Activated CD4-positive, alpha-beta memory T cell treated with anti-CD3 and anti-CD28 coated beads, Interleukin-2, amount 10 ng/mL, durations not matched to agents 7 days and 5 days (primary cell): ENCODE measurements around the gene ICAM1. TPM values are rescaled to one million over a fixed set of nuclear protein-coding genes. Genes with fewer than 3 reads are reported as not detected.
"Not testable (repeated sequence)": the region's sequence is repeated elsewhere in the genome, so short reads cannot be mapped to it uniquely, and the experiment has no call there.

Source experiments
- CTCF ChIA-PET: fragments of 350-600 bp; sonication (Branson Sonifier 250); formaldehyde crosslinking; loops from one replicate; lab custom pipeline; 2021; ENCODE audit warnings: antibody characterized with exemption, inconsistent platforms; lab: Charles Lee
- POLR2A ChIA-PET: fragments of 350-600 bp; sonication (Branson Sonifier 250); formaldehyde crosslinking; loops from one replicate; lab custom pipeline; 2021; ENCODE audit warnings: antibody characterized with exemption; lab: Charles Lee
- DNase-seq: peaks from one replicate; pipeline ENCODE4 v3.0.0-alpha.2; 2020
- H3K27ac Mint-ChIP-seq: one replicate; pipeline ENCODE4 v1.8.0; 2021; ENCODE audit warnings: mild to moderate bottlenecking, mixed read lengths
- H3K27me3 Mint-ChIP-seq: one replicate; pipeline ENCODE4 v1.8.0; 2021; ENCODE audit warnings: mixed read lengths
- H3K36me3 Mint-ChIP-seq: one replicate; pipeline ENCODE4 v1.8.0; 2021; ENCODE audit warnings: low read depth, mixed read lengths
- H3K4me1 Mint-ChIP-seq: one replicate; pipeline ENCODE4 v1.8.0; 2021; ENCODE audit warnings: mixed read lengths
- H3K4me3 Mint-ChIP-seq: one replicate; pipeline ENCODE4 v1.8.0; 2021; ENCODE audit warnings: mild to moderate bottlenecking, mixed read lengths
- H3K9me3 Mint-ChIP-seq: one replicate; pipeline ENCODE4 v1.8.0; 2021; ENCODE audit warnings: mixed read lengths
- total RNA-seq, 2 experiments: library from RNA; stranded (reverse); gene quantifications; one replicate each; pipeline ENCODE4 v1.2.3, GENCODE V29; 2021

The ICAM1 gene
- total RNA-seq, 2 experiments from 2014 or later = 23.8 to 24.3 TPM

DNA sequence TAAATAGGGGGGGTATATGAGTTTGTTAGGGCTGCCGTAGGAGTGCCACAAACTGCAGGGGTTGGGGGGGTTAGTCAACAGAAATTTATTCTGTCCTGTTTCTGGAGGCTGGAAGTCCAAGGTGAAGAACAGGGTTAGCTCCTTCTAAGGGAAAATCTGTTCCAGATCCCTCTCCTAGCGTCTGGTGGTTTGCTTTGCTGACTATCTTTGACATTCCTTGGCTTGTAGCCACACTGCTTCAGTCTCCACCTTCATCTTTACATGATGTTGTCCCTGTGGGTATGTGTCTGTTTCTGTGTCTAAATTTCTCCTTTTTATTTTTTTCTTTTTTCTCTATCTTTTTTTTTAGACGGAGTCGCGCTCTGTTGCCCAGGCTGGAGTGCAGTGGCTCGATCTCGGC lies 8.1 kb upstream of the ICAM1 start:
- Mint-ChIP-seq H3K36me3 (peaks cover 10% of the 10 kb centered on the region), H3K4me1 (peaks cover 27% of the 10 kb centered on the region), H3K9me3 (no peaks in the 10 kb centered on the region), H3K27me3 (no peaks in the 10 kb centered on the region), H3K27ac (no peak overlapping the region), H3K4me3 (no peak overlapping the region)
- CTCF ChIA-PET = interaction anchor here (0.6 kb wide), 1 partner anchor 201 kb away, joined by 3 read pairs; no protein-coding TSS in a partner anchor
- POLR2A ChIA-PET = no interaction called here
- DNase-seq = no peak

DNA sequence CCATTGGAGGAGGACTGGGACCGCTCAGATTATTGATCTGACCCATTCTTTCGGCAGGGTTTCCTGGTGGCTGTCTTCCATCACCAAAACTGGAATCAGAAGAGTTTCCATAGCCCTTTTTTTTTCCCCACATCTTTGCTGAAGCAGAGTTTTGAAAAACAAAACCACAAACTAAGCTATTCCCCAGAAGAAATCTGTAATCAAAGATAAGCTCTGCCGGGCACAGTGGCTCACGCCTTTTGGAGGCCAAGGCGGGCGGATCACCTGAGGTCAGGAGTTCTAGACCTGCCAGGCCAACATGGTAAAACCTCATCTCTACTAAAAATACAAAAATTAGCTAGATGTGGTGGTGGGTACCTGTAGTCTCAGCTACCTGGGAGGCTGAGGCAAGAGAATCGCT lies 4.2 kb upstream of the ICAM1 start:
- ChIA-PET POLR2A (no interaction called here), CTCF (interaction anchor here (1.7 to 10.1 kb wide), 2 partner anchors 8 to 123 kb away, joined by 4 to 238 read pairs; no protein-coding TSS in a partner anchor)
- Mint-ChIP-seq H3K4me1 (peaks cover 27% of the 10 kb centered on the region), H3K4me3 (no peak overlapping the region), H3K27me3 (peaks cover 1% of the 10 kb centered on the region), H3K9me3 (no peaks in the 10 kb centered on the region), H3K27ac (no peak overlapping the region), H3K36me3 (peaks cover 3% of the 10 kb centered on the region)
- no peak for DNase-seq

DNA sequence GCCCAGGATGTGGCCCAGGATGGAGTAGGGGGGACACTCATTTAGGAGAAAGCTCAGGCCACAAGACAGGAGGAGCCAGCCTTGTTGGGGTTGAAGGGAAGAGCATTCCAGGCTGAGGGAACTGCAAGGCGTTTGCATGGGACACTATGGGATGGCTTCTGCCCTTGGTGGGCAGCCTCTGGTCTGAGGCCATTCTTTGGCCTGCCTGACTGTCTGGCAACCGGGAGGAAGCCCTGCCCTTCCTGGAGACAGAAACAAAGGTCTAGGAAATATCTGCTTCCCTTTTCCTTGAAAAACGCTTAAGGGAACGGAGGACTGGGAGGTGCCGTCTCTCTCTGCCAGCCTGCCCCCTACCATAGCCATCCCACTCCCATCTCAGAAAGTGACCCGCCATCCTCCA lies 2.8 kb upstream of the ICAM1 start:
- Mint-ChIP-seq H3K4me1 (peaks cover 39% of the 10 kb centered on the region), H3K36me3 (peaks cover 7% of the 10 kb centered on the region), H3K27me3 (peaks cover 1% of the 10 kb centered on the region), H3K9me3 (no peaks in the 10 kb centered on the region), H3K27ac (no peak overlapping the region), H3K4me3 (no peak overlapping the region)
- POLR2A ChIA-PET = interaction anchor here (1.4 to 4.3 kb wide), 3 partner anchors 9 to 123 kb away, joined by 5 to 46 read pairs (median 15); partner anchors contain the start of gene TYK2
- DNase-seq = no peak
- CTCF ChIA-PET = interaction anchor here (1.7 to 10.1 kb wide), 5 partner anchors 8 to 133 kb away, joined by 4 to 238 read pairs (median 10); no protein-coding TSS in a partner anchor

DNA sequence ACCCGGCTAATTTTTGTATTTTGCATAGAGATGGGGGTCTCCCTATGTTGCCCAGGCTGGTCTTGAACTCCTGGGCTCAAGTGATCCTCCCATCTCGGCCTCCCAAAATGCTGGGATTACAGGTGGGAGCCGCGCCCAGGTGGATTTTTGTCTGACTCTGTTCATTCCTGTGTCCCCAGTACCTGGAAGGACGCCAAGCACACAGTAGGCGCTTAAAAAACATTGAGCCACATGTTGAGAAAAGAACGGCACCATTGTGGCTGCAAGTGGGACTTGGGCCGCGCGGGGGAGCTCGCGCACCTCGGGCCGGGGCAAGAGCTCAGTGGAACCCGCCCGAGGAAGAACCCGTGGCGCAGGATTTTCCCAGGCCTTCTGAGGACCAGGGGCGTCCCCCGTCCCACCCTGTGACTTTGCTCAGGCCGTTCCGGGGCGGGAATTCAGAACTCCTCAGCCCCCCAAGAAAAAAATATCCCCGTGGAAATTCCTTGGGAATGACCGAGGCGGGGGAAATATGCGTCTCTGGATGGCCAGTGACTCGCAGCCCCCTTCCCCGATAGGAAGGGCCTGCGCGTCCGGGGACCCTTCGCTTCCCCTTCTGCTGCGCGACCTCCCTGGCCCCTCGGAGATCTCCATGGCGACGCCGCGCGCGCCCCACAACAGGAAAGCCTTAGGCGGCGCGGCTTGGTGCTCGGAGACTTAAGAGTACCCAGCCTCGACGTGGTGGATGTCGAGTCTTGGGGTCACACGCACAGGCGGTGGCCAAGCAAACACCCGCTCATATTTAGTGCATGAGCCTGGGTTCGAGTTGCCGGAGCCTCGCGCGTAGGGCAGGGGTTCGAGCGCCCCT lies 1.4 kb upstream of the ICAM1 start:
- Mint-ChIP-seq H3K36me3 (peaks cover 12% of the 10 kb centered on the region), H3K27ac (peak overlapping the region; percentile 93), H3K27me3 (peaks cover 1% of the 10 kb centered on the region), H3K4me1 (peaks cover 45% of the 10 kb centered on the region), H3K9me3 (no peaks in the 10 kb centered on the region), H3K4me3 (peak overlapping the region; percentile 83)
- ChIA-PET POLR2A (interaction anchor here (0.6 to 4.3 kb wide), 32 partner anchors 8 to 298 kb away, joined by 3 to 105 read pairs (median 8); partner anchors contain the start of genes CDC37, DNMT1, ICAM4 and ICAM5), CTCF (interaction anchor here (0.7 to 10.1 kb wide), 31 partner anchors 9 to 167 kb away, joined by 3 to 238 read pairs (median 6); partner anchors contain the start of genes CDC37, FDX2, ICAM4 and ICAM5)
- DNase-seq = peak; percentile 91

DNA sequence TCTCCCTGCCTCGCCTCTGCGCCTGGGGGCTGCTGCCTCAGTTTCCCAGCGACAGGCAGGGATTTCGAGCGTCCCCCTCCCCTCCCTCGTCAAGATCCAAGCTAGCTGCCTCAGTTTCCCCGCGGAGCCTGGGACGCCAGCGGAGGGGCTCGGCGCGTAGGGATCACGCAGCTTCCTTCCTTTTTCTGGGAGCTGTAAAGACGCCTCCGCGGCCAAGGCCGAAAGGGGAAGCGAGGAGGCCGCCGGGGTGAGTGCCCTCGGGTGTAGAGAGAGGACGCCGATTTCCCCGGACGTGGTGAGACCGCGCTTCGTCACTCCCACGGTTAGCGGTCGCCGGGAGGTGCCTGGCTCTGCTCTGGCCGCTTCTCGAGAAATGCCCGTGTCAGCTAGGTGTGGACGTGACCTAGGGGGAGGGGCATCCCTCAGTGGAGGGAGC lies 722 bp upstream of the ICAM1 start:
- Mint-ChIP-seq H3K9me3 (no peaks in the 10 kb centered on the region), H3K27ac (peak overlapping the region; percentile 93), H3K36me3 (peaks cover 16% of the 10 kb centered on the region), H3K27me3 (peaks cover 1% of the 10 kb centered on the region), H3K4me3 (peak overlapping the region; percentile 83), H3K4me1 (peaks cover 50% of the 10 kb centered on the region)
- ChIA-PET CTCF (interaction anchor here (0.6 to 10.1 kb wide), 28 partner anchors 10 to 338 kb away, joined by 3 to 238 read pairs (median 6); partner anchors contain the start of genes CDC37, ICAM4, ICAM5 and RAVER1), POLR2A (interaction anchor here (0.7 to 4.3 kb wide), 36 partner anchors 9 to 298 kb away, joined by 3 to 105 read pairs (median 8); partner anchors contain the start of genes CDC37, DNMT1, ICAM4 and ICAM5)
- peak; percentile 90 for DNase-seq

DNA sequence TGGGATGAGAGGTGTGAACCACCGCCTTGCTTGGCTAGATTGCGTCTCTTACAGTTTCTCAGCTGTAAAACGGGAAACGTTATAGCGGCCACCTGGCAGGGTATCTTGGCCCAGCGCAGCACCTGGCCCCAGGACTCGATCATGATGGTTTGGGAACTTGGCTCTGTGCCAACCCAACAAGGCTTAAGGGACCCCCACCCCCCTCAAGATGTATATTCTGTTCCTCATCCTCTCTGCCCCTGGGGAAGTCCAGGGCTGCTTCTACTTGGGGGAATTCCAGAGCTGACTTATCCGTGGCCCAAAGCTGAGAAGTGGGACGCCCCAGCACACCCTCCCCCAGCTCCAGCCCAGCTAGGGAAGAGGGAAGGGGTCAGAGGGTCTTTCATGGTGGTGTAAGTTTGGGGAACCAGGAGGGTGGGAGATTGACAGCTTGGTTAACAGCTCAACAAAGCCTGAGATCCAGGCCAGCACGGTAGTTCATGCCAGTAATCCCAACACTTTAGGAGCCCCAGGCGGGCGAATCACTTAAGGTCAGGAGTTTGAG lies 695 bp downstream of the ICAM1 start:
- peaks cover 19% of the 10 kb centered on the region for H3K36me3 Mint-ChIP-seq
- peak; percentile 26 for DNase-seq
- peak overlapping the region; percentile 83 for H3K4me3 Mint-ChIP-seq
- CTCF ChIA-PET = interaction anchor here (0.5 to 10.1 kb wide), 26 partner anchors 9 to 298 kb away, joined by 3 to 238 read pairs (median 6); partner anchors contain the start of genes CDC37, ICAM4, ICAM5 and RAVER1
- peaks cover 1% of the 10 kb centered on the region for H3K27me3 Mint-ChIP-seq
- no peaks in the 10 kb centered on the region for H3K9me3 Mint-ChIP-seq
- POLR2A ChIA-PET = interaction anchor here (0.6 to 4.3 kb wide), 29 partner anchors 8 to 296 kb away, joined by 3 to 105 read pairs (median 8); partner anchors contain the start of genes CDC37, DNMT1, ICAM4 and ICAM5
- H3K27ac Mint-ChIP-seq = peak overlapping the region; percentile 93
- peaks cover 51% of the 10 kb centered on the region for H3K4me1 Mint-ChIP-seq

DNA sequence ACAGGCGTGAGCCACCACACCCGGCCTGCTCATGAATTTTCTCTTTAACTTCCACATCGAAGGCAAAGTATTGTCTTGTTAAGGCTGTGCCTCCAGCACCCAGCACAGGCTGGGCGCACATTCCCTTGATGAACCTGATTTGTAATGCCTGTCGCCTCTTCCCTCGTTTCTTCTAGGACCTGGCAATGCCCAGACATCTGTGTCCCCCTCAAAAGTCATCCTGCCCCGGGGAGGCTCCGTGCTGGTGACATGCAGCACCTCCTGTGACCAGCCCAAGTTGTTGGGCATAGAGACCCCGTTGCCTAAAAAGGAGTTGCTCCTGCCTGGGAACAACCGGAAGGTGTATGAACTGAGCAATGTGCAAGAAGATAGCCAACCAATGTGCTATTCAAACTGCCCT lies 3.7 kb downstream of the ICAM1 start:
- Mint-ChIP-seq H3K36me3 (peaks cover 29% of the 10 kb centered on the region), H3K4me3 (no peak overlapping the region), H3K4me1 (peaks cover 51% of the 10 kb centered on the region), H3K27me3 (no peaks in the 10 kb centered on the region), H3K27ac (peak overlapping the region; percentile 7), H3K9me3 (no peaks in the 10 kb centered on the region)
- ChIA-PET POLR2A (interaction anchor here (1.0 to 2.8 kb wide), 3 partner anchors 12 to 106 kb away, joined by 3 to 11 read pairs (median 4); partner anchors contain the start of genes ICAM4 and TYK2), CTCF (interaction anchor here (6.6 kb wide), 1 partner anchor 14 kb away, joined by 98 read pairs; no protein-coding TSS in a partner anchor)
- DNase-seq = no peak

DNA sequence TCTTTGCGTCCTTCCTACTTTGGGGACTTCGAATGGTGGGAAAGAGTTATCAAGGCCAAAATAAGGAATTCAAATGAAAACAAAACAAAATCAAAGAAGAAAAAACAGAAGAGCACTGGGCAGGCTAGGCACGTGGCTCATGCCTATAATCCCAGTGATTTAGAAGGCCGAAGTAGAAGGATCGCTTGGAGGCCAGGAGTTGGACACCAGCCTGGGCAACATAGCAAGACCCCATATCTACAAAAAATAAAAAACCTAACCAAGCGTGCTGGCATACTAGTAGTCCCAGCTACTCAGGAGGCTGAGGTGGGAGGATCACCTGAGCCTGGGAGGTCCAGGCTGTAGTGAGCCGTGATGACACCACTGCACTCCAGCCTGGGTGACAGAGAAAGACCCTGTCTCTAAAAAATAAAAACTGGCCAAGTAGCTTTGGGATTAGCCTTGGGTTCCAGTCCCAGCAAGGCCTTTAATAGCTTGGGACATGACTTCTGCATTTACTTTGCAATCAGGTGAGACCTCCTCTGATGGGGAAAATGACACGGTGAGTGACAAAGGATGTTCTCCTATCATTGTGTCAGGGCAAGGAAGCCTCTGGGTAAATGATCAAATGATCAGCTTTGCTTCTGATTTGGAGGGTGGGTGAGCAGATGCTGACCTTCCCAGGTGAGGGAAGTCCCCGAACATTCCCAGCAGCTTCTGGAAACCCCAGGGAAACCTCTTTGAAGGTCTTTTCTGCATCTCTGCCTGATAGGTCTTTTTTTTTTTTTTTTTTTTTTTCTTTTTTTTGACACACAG lies 7.1 kb downstream of the ICAM1 start:
- no peak overlapping the region for H3K4me3 Mint-ChIP-seq
- H3K36me3 Mint-ChIP-seq = peaks cover 37% of the 10 kb centered on the region
- H3K27me3 Mint-ChIP-seq = no peaks in the 10 kb centered on the region
- CTCF ChIA-PET = interaction anchor here (0.7 to 2.0 kb wide), 4 partner anchors 111 to 482 kb away, joined by 3 to 6 read pairs (median 4); no protein-coding TSS in a partner anchor
- no peak overlapping the region for H3K27ac Mint-ChIP-seq
- H3K9me3 Mint-ChIP-seq = no peaks in the 10 kb centered on the region
- no peak for DNase-seq
- peaks cover 30% of the 10 kb centered on the region for H3K4me1 Mint-ChIP-seq
- POLR2A ChIA-PET = interaction anchor here (3.7 kb wide), 1 partner anchor 7 kb away, joined by 23 read pairs; the partner anchor contains the start of gene ICAM1

DNA sequence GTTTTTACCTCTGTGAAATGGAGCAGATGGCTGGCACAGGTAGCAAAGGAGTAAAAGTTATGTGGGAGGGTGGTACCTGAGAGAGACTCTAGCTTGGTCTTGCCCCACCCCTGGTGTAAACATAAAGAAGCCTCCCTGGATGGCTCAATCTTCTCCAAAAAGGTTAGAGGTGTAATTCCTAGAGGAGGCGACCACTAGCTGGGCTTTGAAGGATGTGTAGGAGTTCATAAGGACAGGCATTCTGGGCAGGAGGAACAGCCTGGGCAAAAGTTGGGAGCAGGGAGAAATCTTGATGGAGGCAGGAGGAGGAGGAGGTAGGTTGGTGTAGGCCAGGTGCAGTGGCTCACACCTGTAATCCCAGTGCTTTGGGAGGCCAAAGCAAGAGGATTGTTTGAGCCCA lies 8.0 kb downstream of the ICAM1 start:
- peaks cover 43% of the 10 kb centered on the region for H3K36me3 Mint-ChIP-seq
- POLR2A ChIA-PET = interaction anchor here (3.7 kb wide), 1 partner anchor 8 kb away, joined by 23 read pairs; the partner anchor contains the start of gene ICAM1

DNA sequence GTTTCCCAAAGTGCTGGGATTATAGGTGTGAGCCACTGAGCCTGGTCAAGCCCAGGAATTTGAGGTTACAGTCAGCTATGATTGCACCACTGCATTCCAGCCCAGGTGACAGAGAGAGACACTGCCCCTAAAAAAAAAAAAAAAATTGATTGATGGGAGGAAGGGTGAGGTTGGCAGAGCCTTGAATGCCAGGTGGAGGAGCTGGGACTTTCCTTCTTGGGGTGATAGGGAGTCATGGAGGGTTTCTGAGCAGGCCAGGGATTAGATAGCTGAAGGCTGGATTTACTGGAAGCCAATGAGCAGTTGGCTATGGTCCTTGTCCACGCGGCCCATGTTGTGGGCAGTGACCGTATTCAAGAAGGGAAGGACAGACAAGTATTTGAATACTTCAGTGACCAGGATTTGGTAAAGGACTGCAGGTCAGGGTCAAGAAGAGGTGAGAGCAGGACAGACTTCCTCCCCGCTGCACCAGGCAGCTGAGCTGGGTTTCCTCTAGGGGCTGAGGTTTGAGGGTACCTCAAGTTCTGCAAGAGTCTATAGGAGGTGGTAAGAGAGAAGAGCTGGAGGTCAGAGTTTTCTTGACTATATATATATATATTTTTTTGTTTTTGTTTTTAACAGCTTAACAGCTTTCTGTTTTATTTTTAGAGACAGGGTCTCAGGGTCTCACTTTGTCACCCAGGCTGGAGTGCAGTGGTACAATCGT lies 9.0 kb downstream of the ICAM1 start:
- CTCF ChIA-PET = interaction anchor here (0.6 to 1.6 kb wide), 6 partner anchors 9 to 349 kb away, joined by 4 to 10 read pairs (median 5); partner anchors contain the start of genes ICAM1 and ICAM5
- no peak overlapping the region for H3K4me3 Mint-ChIP-seq
- H3K27ac Mint-ChIP-seq = peak overlapping the region; percentile 61
- POLR2A ChIA-PET = interaction anchor here (1.0 to 3.7 kb wide), 2 partner anchors 9 kb away, joined by 5 to 23 read pairs; partner anchors contain the start of genes ICAM1 and ICAM5
- peaks cover 46% of the 10 kb centered on the region for H3K36me3 Mint-ChIP-seq
- no peaks in the 10 kb centered on the region for H3K9me3 Mint-ChIP-seq
- peaks cover 27% of the 10 kb centered on the region for H3K4me1 Mint-ChIP-seq
- no peaks in the 10 kb centered on the region for H3K27me3 Mint-ChIP-seq
- no peak for DNase-seq

More for the DNA sequence above, 8.0 kb downstream of the ICAM1 start:
- CTCF ChIA-PET = interaction anchor here (0.9 to 1.6 kb wide), 2 partner anchors 110 to 134 kb away, joined by 3 to 6 read pairs; no protein-coding TSS in a partner anchor
- Mint-ChIP-seq H3K27me3 (no peaks in the 10 kb centered on the region), H3K4me3 (no peak overlapping the region), H3K27ac (peak overlapping the region; percentile 44), H3K9me3 (no peaks in the 10 kb centered on the region), H3K4me1 (peaks cover 31% of the 10 kb centered on the region)
- no peak for DNase-seq

DNA sequence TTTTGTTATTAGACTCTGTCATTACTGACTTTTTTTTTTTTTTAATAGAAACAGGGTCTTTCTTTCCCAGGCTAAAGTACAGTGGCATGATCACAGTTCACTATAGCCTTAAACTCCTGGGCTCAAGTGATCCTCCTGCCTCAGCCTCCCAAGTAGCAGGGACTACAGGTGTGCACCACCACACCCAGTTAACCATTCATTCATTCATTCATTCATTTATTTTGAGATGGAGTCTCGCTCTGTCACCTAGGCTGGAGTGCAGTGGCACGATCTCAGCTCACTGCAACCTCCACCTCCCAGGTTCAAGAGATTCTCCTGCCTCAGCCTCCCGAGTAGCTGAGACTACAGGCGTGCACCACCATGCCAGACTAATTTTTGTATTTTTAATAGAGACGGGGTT lies 11.1 kb downstream of the ICAM1 start:
- H3K4me3 Mint-ChIP-seq, H3K9me3 Mint-ChIP-seq, DNase-seq, H3K27me3 Mint-ChIP-seq, H3K27ac Mint-ChIP-seq: not testable (repeated sequence)
- ChIA-PET CTCF (interaction anchor here (1.4 kb wide), 1 partner anchor 11 kb away, joined by 4 read pairs; the partner anchor contains the start of gene ICAM1), POLR2A (interaction anchor here (1.3 to 2.2 kb wide), 2 partner anchors 10 to 12 kb away, joined by 3 to 10 read pairs; partner anchors contain the start of gene ICAM1)
- Mint-ChIP-seq H3K4me1 (peaks cover 45% of the 10 kb centered on the region), H3K36me3 (peaks cover 60% of the 10 kb centered on the region)
